Measurements from ENCODE around the gene MVK.

Gene MVK

GRCh38 chr12:109571773-109572505 lies 1.7 kb upstream of the MVK start:
- peak overlapping the region; percentile 49; the same call in 1 of the 2 replicates for H3K4me3 ChIP-seq (ENCODE audit: low read depth, low read length)
- TF ChIP-seq, protein P1, sequence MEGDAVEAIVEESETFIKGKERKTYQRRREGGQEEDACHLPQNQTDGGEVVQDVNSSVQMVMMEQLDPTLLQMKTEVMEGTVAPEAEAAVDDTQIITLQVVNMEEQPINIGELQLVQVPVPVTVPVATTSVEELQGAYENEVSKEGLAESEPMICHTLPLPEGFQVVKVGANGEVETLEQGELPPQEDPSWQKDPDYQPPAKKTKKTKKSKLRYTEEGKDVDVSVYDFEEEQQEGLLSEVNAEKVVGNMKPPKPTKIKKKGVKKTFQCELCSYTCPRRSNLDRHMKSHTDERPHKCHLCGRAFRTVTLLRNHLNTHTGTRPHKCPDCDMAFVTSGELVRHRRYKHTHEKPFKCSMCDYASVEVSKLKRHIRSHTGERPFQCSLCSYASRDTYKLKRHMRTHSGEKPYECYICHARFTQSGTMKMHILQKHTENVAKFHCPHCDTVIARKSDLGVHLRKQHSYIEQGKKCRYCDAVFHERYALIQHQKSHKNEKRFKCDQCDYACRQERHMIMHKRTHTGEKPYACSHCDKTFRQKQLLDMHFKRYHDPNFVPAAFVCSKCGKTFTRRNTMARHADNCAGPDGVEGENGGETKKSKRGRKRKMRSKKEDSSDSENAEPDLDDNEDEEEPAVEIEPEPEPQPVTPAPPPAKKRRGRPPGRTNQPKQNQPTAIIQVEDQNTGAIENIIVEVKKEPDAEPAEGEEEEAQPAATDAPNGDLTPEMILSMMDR (IDR thresholded peaks at IDR 0.05; ENCODE audit: insufficient read depth, low read depth, low read length, missing control alignments), result no peak
- no peak for DNase-seq (ENCODE audit: low read depth)

DNA sequence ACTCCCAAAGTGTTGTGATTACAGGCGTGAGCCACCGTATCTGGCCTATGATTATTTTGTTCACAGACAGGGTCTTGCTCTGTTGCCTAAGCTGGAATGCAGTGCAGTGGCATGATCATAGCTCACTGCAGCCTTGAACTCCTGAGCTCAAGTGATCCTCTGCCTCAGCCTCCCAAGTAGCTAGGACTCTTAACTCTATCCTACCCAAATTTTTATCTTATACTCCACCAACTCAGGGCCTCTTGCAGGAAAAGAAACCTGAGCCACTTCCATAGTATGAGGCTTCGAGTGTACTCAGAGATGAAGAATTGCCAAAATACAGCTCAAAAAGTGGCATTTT lies 1.1 kb upstream of the MVK start:
- no peak for DNase-seq (ENCODE audit: low read depth)
- TF ChIP-seq, protein P1 (IDR thresholded peaks at IDR 0.05; ENCODE audit: insufficient read depth, low read depth, low read length, missing control alignments), result no peak
- peak overlapping the region; percentile 49 for H3K4me3 ChIP-seq (ENCODE audit: low read depth, low read length)

DNA sequence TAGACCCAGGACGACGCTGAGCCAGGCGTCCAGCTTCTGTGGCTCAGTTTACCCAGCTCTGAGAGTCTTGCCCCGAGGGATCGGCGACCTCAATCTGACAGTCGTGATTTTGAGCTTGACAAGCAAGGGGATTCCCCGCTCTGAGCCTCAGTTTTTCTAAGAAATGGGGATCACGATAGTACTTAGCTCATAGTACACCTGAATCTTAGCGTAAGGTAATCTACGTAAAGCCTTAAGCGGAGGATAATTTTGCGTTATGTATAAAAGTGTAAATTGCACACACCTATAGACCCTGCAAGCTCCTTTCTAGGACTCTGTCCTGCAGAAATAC lies 285 bp downstream of the MVK start:
- no peak for DNase-seq (ENCODE audit: low read depth)
- peak overlapping the region; percentile 89 for H3K4me3 ChIP-seq (ENCODE audit: low read depth, low read length)
- TF ChIP-seq, protein P1 (IDR thresholded peaks at IDR 0.05; ENCODE audit: insufficient read depth, low read depth, low read length, missing control alignments), result no peak

- no peak overlapping the region for H3K4me3 ChIP-seq (ENCODE audit: low read depth, low read length)
- DNase-seq (ENCODE audit: low read depth), result no peak
- TF ChIP-seq, protein P1 (IDR thresholded peaks at IDR 0.05; ENCODE audit: insufficient read depth, low read depth, low read length, missing control alignments), result no peak
Observed at GRCh38 chr12:109575683-109576082, 2.1 kb downstream of the MVK start.

- no peak overlapping the region for H3K4me3 ChIP-seq (ENCODE audit: low read depth, low read length)
- TF ChIP-seq, protein P1 (IDR thresholded peaks at IDR 0.05; ENCODE audit: insufficient read depth, low read depth, low read length, missing control alignments), result no peak
- no peak for DNase-seq (ENCODE audit: low read depth)
Observed at GRCh38 chr12:109577311-109577710, 3.7 kb downstream of the MVK start.

GRCh38 chr12:109578330-109578927 lies 4.8 kb downstream of the MVK start:
- no peak overlapping the region for H3K4me3 ChIP-seq (ENCODE audit: low read depth, low read length)
- no peak for DNase-seq (ENCODE audit: low read depth)
- TF ChIP-seq, protein P1 (IDR thresholded peaks at IDR 0.05; ENCODE audit: insufficient read depth, low read depth, low read length, missing control alignments), result no peak

- DNase-seq (ENCODE audit: low read depth), result no peak
Observed at GRCh38 chr12:109579639-109580038, 6.0 kb downstream of the MVK start.

More at GRCh38 chr12:109579639-109580038, 6.0 kb downstream of the MVK start:
- TF ChIP-seq, protein P1 (IDR thresholded peaks at IDR 0.05; ENCODE audit: insufficient read depth, low read depth, low read length, missing control alignments), result no peak
- H3K4me3 ChIP-seq (ENCODE audit: low read depth, low read length), result no peak overlapping the region

All from GM12865 (cell line).